ENCODE data around the gene RASSF1.

RASSF1 gene

GRCh38 chr3:50341996-50342650 is 1.5 kb upstream of the RASSF1 start:
- DNase-seq = no peak

DNA sequence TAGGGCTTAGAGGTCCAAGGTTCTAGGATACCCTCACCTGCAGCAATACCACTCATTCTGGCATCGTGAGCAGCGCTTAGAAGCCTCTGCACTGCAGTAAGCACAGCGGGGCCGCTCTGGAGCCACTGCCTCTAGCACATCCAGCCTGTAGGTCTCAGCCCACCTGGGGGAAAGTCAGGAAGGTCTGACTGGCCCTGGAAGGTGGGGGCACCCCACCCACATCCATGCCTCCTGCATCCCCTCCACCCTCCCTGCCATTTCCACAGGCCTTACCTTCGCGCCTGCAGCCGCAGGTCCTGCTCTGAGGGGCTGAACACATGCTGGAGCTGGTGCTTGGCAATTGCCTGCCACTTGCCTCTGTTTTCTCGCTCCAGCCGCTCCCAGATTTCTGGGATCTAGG is 901 bp upstream of the RASSF1 start:
- DNase-seq = no peak

GRCh38 chr3:50340147-50340447 is 539 bp downstream of the RASSF1 start:
- DNase-seq = no peak

DNA sequence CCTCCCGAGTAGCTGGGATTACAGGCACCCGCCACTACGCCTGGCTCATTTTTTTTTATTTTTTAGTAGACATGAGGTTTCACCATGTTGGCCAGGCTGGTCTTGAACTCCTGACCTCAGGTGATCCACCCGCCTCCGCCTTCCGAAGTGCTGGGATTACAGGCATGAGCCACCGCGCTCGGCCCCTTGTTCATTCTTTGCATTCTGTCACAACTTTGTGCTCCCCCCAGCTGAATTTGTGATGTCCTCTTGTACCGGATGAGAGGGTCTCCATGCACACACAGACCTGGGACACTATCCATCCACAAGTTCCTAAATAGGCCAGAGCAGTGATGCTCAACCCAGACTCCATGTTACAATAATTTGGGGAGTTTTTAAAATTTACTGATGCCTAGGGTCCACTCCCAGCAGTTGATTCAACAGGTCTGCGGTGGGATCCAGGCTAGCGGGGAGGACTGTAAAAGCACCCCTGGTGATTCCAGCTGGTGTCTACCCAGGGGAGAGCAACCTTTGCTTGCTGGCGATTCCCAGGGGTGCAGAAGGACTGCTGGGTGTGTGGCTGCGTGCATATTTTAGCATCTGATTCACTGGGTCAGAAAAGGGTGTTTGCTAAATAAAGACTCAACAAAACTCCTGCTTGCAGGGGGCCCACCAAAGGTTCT is 1.0 kb downstream of the RASSF1 start:
- DNase-seq = no peak

DNA sequence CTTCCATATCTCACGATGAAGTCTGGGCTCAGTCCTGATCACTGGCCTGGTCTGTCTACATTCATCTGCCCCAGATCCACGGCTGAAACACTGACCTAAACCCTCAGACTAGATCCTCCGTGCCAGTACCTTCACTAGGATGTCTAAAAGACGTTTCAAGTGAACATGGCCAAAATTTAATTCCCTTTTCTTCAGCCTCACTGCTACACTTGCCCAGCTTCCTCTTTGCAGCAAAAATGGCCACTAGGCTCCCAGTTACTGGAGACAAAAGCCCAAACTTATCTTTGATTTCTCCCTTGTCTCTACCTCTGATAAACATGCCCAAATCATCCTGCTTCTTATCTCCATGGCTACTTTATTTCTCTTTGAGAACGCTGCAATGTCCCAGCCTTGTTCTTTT is 1.7 kb downstream of the RASSF1 start:
- DNase-seq = peak; percentile 51 to 59

- peak; percentile 100 for DNase-seq
Measured at GRCh38 chr3:50337175-50337861, 3.3 kb downstream of the RASSF1 start.

- no peak for DNase-seq
Measured at GRCh38 chr3:50336452-50337174, 4.0 kb downstream of the RASSF1 start.

GRCh38 chr3:50334339-50335075 is 6.1 kb downstream of the RASSF1 start:
- DNase-seq = no peak

GRCh38 chr3:50333744-50334328 is 6.8 kb downstream of the RASSF1 start:
- DNase-seq = no peak

DNA sequence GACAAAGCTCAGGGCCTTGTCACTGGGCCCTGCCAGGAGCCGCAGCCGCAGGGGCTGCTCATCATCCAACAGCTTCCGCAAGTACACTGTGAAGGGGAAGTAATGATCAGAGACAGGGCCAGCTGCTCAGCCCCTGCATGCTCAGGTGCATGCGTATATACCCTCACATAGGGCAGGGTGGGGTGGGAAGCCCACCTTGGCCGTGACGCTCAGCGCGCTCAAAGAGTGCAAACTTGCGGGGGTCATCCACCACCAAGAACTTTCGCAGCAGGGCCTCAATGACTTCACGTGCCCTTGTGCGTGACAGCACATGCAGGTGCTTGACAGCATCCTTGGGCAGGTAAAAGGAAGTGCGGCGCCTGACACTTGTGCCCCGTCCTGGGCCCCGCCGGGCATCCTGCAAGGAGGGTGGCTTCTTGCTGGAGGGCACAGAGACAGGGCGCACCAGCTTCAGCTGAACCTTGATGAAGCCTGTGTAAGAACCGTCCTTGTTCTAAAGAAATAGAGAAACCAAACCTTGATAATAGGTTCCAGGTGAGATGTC is 9.2 kb downstream of the RASSF1 start:
- no peak for DNase-seq

GRCh38 chr3:50330330-50330729 is 10.3 kb downstream of the RASSF1 start:
- no peak for DNase-seq

DNA sequence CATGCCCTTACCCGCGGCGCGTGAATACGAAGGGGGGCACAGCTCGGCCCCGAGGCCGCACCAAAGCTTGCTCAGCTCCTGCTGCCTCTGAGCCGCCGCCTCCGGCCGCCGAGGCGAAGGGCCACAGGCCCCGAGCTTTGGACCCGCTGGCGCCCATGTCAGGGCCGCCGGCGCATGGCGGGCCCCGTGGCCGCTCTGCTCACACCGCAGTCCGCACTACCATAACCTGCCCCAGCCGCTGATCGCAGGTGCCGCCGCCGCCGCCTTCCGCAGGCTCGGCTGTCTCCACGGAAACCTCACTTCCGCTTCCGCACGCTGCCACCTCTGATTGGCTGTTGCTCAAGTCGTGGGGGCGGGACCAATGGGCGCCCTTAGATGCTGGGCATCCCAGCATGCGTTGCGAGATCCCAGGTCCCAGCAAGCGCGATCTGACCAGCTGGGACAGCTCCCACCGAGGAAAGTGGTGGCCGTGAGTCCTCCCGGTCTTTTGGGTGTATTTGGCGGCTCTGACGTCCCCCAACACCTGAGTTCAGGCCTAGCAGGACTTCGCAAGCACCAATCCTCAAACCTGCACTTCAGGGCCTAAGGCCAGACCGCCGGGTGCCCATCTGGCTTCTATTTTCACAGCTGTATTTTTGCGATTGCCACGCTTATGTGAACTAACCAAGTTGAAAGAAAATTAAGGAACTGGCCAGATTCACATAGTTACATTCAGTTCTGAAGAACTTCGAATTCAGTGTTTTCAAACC is 12.5 kb downstream of the RASSF1 start, which contains the start of gene TUSC2:
TUSC2 (minus strand) TSS at position 281 of the 749 bp plus-strand sequence; CDS start at position 157, 124 bp downstream.
- DNase-seq = peak; percentile 98 to 99

DNA sequence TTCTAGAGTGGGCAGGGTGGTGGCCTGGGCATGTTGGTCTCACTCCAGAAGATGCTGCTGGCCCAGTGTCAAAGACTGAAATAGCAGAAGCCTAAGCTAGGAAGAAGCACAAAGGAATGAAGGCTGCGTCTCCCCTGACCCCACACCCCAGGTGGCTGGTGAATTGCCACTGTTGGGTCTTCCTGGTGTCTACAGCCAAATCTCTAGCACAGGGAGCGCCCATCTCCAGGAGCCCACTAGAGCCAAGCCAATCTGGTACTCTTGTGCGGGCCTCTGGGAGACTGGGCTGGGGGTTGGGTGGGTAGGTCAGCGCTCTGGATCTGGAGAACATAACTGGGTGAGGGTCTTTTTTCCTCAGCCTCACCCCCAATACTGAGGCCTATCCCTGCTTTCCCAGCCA is 13.5 kb downstream of the RASSF1 start:
- no peak for DNase-seq

DNA sequence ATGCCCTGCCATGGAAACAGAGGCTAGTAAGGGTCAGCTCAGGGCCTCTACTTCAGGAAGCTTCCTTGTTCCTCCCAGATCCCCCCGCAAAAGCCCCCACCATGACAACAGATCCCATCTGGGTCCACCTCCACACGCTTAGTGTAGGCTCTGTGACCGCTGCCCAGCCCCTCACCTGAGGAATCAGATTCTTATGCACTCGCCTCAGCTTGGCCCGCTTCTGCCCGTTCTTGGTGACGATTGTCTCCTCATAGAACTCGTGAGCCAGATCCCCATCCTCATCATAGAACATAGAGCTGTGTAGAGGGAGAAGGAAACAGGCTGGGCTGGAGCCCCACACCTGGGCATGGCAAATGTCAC is 14.5 kb downstream of the RASSF1 start:
- no peak for DNase-seq

- peak; percentile 9 to 31 for DNase-seq
Measured at GRCh38 chr3:50325497-50326181, 15.0 kb downstream of the RASSF1 start.

DNA sequence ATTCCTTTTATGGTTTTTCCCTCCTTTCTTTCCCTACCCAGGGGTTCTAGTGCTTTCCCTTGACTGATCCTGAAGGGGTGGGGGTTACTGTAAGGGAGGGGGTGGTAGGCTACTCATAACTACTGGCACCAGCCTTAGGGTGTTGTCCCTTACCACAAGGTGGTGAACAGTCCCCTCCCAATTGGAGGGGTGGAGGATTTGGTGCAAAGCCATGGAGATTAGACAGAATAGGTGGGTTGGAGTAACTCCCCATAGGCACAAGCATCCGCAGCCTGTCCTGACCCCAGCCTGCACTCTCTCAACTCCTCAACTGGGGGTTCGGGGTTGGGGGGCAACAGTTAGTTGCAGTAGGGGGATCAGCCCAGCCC is 15.5 kb downstream of the RASSF1 start:
- DNase-seq = no peak

- DNase-seq = peak; percentile 58 to 68
Measured at GRCh38 chr3:50324351-50325112, 16.1 kb downstream of the RASSF1 start.

DNA sequence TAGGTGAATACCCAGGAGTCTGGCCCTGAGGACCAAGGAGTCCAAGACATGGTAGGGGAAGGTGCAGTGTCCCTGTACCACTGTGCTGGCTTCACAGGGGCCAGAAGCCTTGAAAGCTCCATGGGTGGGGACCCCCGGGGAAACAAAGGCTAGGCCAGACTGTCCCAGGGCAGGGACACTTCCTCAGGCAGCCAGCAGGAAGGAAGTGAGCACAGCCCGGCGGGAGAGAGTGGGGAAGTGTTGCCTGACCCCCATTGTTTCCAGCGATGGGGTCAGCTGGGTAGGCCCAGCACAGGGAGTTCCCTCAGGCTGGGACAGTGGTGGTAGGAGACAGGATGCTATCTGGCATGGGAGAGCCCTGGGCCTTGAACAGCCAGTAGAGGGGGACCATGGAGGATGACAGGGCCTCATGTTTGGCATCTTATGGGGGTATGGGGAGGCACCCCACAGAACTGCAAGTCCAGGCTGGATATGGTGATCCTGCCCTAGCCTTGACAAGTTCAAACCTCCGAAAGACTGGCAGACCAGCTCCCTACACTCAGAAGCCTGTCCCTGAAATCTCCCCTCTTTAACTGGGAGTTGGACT is 16.9 kb downstream of the RASSF1 start:
- no peak for DNase-seq

- no peak for DNase-seq
Measured at GRCh38 chr3:50323092-50323600, 17.5 kb downstream of the RASSF1 start.

All from AML-193 (cell line).